ENCODE measurements around the gene TK1.
"Not testable (repeated sequence)": the region's sequence is repeated elsewhere in the genome, so short reads cannot be mapped to it uniquely, and the experiment has no call there.

The TK1 gene

DNA sequence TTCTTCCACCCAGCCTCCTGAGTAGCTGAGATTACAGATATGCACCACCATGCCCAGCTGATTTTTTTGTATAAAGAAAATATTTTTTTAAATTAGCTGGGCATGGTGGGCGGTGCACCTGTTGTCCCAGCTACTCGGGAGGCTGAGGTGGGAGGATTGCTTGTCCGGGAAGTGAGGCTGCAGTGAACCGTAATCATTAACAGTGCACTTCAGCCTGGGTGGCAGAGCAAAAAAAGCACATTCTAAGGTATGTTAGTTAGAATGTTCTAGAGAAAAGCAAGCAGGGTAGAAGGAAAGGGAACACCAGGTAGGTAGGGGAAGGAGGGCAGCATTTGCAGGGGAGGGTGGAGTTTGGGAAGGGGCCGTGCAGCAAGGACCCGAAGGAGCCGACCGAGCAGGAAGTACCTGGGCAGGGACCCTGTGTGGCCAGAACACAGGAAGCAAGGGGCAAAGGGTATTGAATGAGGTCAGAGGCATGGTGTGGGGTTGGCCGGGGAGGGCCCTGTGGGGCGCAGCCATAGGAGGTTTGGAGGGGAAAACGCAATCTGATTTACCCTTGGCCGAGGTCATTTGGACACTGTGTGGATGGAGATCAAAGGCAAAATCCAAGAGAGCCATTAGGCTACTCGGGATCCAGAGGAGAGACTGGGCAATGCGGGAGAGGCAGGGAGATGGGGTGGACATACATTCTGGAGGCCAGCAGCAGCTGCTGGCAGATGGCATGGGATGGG, 38.4 kb downstream of the TK1 start:
- DNase-seq (ENCODE audit: low read depth), result no peak

DNA sequence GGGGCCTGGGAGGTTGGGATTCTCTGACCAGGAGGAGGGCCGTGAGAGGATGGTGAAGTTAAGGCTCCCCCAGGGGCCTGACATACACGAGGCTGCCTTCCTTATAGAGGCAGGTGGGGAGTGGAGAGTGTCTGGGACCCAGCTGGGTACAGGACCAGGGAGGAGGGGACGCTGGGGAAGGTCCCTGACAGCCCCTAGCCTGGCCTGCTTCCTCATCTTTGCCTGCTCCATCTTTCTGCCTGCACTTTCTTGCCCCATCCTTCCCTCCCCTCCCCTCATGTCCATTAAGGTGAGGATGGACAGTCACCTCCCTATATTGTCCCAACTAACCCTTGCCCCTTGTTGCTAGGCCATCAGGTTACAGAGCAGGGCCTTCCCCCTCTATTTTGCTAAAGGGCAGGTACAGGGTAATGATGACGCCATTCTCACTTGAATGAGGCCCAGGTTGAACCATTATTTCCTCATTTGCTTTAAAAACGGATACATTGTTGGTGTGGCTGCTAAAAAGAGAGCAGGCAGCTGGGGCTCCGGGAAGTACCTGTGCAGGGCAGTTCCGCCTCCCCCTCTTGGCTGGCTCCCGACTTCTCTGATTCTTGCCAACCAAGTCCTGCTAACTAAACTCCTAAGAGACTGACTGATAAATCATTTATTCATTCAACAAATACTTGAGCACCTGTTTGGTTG, 39.4 kb downstream of the TK1 start:
- DNase-seq (ENCODE audit: low read depth), result no peak

DNA sequence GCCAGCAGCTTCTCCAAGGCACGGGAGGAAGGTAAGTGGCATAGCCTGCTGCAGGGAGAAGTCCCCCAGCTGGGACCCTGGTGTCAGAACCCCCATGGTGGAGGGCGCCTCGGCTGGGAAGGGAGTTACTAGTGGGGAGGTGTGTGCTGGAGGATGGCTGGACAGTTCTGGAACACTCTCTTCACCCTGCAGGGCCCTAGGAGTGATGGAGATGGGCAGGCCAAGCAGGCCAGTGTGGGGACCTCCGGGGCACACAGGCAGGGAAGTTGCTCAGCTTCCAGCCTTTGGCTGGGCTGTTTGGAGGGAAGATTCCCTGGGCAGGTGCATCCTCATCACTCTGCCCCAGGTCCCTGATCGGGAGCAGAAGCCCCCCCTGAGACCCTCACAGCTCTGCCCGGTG, 40.0 kb downstream of the TK1 start:
- DNase-seq (ENCODE audit: low read depth), result no peak

DNA sequence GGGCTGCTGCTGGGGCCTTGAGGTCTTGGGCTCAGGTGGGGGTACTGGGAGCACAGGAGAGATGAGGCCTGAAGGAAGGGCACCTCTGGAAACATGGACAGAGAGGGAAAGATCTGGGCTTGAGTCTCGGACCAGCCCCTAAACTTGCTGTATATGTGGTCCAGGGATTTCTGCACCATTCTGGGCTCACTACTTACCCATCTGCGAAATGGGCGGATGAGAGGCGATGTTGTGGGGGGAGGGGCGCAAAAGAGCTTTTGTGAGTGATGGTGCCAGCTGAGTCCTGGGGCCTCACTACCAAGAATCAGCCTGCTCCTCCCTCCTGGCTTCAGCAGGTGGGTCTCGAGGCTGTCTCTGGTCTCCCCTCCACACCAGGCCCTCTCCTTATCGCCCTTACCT, 40.4 kb downstream of the TK1 start:
- DNase-seq (ENCODE audit: low read depth), result no peak

DNA sequence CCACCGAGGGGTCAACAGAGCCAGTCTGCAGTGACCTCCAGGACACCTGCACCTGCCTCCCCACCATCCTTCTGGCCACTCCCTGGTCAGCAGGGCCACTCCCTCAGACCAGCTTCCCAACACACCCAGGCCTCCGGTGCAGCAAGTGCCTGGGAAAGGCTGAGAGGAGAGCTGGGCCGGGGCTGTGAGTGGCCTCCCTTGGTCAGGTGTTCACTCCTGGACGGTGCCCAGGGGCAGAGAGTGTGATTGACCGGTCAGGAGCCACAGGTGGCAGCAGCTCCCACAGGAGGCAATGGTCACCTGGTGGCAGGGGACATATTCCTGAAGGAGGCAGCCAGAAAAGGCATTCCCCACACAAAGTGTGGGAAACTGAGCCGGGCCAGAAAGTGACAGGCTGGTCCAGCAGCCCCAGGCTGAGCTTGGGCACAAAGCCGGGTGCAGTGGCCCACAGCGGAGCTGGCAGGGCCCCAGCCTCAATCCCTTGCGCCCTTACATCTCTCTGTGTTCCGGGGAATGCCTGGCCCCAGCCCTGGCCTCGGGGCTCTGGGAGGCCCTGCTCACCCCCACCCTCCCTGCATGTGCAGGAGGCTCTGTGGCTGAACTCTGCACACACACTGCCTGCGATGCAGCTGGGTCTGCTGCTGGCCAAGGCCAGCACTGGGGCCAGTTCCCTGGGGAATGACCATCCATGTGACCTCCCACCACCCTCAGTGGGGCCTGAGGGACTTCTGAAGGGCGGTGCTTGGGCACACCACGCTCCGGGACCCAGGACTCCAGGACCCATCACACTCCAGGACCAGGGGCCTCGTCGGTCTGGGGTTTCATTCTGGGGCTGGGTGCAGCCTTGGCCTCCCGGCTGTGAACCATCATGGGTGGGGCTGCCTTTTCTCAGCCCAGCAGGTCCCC, 41.9 kb downstream of the TK1 start:
- no peak for DNase-seq (ENCODE audit: low read depth)

DNA sequence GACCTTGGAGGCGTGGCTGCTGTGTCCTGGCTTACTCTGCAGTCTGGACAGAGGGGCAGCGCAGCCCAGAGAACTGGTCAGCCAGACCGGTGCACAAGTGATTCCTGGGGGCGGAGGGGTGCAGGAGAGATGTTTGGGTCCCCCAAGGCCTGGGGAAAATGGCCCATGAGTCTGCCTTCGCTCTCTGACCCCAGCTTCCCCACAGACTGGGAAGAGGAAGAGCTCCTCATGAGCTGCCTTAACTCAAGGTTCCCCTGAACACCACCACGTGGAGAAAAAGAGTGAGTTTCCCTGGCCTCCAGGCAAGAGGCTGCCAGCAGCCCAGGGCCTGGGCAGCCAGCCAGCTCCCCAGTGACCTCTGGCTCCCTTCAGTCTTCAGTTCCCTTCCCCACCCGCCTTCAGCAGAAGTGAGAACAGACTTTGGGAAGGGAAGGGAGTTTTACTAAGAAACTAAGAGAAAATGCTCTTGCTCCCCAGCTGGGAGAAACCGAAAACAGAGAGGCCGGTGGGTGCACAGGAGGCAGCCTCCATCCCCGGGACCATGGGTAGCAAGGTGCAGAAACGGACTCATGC, 42.6 kb downstream of the TK1 start:
- DNase-seq (ENCODE audit: low read depth), result no peak

DNA sequence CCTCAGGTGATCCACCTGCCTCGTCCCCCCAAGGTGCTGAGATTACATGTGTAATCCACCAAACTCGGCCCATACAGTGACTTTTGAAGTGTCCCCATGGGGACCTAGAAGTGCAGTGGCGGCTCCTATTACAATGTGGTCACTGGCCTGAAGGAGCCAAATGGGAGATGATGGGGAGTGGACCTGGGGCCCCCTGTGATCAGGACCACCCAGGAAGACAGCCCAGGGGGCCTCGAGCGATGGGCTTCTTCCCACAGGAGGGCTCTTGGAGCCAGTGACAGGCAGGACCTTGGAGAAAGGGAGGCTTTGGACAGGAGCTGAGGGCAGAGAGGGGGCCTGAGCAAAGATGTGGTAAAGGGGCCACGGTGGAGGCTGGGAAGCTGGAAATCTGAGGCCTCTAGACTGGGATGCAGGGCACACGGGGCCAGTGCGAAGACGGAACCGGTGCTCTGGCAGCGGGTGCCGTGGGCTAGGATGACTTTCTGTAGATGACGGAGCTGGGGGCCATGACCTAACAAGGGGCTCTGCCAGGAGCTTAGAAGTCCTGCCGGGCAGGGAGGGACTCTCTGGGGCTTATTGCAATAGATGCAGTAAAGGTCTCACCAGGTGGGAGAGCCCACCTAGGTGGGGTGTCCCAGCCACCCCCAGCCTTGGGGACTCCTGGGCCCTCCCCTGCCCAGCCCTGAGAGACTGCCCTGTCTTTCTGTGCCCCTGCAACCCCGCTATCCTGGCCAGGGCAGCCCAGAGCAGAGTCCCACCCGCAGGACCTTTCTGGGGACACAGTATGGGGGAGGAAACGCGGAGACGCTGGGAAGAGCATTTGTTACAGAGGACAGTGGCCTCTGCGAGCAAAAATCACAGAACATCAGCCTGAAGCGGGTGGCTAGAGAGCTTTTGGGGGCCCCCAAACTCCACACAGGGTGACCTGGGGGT, 43.4 kb downstream of the TK1 start:
- no peak for DNase-seq (ENCODE audit: low read depth)

DNA sequence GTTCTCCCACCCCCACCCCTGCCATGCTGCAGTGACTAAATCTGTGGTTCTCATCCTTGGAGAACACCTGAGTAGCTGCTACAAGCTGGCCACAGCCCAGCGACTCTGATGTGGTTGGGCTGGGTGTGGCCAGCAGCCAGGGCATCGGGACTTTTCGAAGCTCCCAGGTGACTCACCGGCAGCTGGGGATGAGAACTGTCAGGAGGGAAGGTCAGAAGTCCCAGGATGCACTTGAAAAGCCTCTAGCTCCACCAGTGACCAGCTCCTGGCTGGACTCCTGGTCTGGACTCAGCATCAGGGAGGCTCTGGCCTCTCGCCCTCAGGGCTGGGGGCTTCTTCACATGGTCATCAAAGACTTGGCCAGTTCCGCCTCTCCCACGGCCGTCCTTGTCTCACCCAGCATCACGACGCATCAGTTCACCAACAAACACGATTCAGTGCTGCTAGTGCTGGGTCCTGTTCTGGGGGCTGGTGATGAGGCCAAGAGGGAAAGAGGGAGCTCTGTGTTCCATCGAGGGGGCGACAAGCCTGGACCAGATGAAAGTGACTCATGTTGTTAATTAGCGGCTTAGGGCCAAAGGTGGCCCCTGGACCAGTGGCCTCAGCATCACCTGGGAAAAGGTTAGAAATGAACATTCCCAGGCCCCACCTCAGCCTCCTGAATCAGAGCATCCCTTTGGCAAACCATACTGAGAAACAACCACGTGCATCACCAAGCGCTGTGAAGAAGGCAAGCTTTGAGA, 44.6 kb downstream of the TK1 start:
- no peak for DNase-seq (ENCODE audit: low read depth)

DNA sequence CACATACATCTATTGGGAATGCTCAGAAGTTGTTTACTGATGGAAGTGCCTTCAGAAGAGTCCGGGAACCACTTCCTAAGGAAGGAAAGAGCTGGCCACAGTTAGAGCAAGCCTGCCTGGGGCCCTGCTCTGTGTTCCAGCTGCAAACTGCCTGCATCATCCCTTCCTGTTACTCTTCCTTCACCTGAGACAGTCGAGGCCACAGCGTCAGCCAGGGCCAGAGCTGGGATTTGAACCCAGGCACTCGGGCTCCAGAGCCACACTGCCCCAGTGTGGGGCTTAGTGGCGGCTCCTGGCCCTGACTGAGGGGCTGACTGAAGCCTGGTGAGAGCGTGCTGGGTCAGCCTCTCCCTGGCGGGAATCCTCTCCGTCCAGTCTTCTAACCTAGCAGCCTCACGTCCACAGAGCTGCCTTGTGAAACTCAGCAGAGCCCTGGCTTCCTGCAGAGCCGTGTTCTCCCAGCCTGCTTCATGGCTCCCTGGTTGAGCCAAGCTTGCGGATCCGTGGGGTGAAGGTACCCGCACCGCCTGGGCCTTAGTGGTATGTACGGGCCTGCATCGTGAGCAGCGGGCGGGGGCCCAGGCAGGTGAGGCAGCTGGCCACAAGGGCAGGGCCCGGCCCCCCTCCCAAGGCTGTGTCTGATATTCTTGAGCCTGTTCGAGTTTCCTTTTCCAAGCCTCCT, 45.3 kb downstream of the TK1 start:
- DNase-seq (ENCODE audit: low read depth), result no peak

DNA sequence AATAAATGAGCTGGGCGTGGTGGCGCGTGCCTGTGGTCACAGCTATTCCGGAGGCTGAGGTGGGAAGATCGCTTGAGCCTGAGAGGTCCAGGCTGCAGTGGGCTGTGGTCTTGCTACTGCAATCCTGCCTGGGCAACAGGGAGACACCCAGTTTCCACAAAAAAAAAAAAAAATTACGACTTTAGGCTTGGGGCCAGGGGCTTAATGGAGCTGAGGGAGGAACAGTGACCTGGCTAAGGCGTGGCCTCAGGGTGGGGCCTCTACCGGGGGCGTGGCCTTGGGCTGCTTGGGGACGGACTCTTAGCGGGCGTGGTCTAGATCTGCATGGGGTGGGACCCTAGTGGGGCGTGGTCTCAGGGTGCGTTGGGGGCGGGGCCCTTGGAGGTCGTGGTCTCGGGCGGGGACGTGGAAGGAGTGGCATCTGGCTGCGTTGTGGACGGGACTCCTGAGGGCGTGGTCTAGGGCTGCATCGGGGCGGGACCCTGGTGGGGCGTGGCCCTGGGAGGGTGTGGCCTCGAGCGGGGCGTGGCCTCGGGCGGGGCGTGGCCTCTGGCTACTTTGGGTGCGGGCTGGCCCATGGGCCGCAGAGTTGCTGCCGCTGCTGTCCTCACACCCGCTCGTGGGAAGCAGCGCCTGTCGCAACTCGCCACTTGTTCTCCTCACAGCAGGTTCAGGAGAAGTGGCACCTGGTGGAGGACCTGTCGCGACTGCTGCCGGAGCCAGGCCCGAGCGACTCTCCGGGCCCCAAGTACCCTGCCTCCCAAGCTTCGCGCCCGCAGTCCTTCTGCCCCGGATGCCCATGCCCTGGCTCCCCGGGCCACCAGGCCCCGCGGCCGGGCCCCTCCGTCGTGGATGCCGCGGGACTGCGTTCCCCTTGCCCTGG, 46.4 kb downstream of the TK1 start:
- peak; percentile 92 for DNase-seq (ENCODE audit: low read depth)

DNA sequence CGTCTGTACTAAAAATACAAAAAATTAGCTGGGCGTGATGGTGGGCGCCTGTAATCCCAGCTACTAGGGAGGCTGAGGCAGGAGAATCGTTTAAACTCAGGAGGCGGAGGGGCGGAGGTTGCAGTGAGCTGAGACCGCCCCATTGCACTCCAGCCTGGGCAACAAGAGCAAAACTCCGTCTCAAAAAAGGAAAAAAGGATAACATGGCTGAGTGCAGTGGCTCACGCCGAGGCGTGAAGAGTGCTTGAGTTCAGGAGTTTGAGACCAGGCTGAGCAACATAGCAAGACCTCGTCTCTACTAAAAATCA, 47.0 kb downstream of the TK1 start:
- not testable (repeated sequence) for DNase-seq (ENCODE audit: low read depth)

DNA sequence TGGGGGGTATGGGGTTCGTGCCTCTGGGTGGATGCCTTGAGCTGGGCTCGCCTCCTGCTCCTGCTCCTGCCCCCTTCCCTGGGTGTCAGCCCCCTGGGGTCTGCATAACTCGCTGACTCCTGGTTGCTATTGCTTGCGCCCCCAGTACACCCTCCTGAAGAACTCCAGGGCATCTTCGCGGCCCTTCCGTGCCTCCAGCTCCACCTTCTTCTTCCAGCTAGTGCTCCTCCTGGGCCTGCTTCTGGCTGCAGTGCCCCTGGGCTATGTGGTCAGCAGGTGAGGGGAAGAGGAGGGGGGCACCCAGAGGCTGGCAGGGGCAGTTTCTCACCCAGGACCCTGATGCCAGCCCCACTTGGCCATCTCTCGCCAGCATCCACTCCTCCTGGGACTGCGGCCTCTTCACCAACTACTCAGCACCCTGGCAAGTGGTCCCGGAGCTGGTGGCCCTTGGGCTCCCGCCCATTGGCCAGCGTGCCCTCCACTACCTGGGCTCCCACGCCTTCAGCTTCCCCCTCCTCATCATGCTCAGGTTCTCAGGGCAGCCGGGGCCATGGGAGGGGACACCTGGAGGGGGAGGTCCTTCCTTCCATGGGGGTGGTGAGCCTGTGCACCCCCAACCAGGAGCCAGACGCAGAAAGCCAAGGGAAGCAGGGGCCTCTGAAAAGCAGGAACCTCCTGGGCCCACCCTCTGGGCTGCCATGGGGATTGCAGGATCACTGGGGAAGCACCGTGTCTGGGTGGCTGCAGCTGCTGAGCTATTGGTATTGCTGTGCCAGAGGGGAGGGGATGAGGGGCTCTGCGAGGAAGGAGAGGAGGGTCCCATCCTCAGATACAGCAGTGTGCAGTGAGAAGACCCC, 48.4 kb downstream of the TK1 start:
- no peak for DNase-seq (ENCODE audit: low read depth)

DNA sequence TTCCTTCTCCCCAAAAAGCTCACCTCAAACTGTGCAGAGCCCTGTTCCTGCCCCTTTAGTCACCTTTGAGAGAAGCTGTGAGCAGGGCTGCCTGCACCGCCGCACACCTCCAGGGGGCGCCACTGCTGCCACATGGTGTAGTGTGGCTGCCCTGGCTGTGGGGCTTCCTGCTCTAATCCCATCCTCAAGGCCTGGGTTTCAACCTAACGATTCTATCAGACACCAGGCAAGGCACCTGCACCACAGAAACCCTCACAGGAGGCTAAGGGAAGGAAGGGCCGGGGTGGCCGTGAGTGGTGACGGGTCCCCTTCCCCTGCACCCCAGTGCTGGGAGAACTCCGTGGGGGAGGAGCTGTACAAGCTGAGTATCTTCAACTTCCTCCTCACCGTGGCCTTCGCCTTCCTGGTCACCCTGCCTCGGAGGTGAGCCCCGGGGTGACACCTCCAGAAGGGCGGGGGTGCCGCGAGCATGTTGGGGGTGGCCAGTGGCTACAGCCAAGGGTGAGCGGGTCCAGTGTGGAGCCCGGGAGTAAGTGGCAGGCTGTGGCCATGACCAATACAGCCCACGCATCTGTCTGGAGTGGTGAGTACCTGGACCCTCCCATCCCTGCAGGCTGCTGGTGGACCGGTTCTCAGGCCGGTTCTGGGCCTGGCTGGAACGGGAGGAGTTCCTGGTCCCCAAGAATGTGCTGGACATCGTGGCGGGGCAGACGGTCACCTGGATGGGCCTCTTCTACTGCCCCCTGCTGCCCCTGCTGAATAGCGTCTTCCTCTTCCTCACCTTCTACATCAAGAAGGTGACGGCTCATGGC, 49.3 kb downstream of the TK1 start:
- no peak for DNase-seq (ENCODE audit: low read depth)

DNA sequence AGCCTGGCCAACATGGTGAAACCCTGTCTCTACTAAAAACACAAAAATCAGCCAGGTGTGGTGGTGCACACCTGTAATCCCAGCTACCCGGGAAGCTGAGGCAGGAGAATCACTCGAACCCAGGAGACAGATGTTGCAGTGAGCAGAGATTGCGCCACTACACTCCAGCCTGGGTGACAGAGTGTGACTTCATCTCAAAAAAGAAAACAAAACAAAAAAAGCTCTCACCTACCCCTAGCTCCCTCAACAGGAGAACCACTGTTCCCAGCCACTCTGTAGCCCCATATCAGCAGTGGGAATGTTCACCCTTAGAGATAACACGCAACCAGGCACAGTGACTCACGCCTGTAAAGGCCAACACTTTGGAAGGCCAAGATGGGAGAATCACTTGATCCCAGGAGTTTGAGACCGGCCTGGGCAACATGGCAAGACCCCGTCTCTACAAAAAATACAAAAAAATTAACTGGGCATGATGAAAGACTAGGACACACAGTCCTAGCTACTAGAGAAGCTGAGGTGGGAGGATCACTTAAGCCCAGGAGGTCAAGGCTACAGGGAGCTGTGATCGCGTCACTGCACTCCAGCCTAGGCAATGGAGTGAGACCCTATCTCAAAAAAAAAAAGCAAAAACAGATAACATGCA, 50.9 kb downstream of the TK1 start:
- no peak for DNase-seq (ENCODE audit: low read depth)

DNA sequence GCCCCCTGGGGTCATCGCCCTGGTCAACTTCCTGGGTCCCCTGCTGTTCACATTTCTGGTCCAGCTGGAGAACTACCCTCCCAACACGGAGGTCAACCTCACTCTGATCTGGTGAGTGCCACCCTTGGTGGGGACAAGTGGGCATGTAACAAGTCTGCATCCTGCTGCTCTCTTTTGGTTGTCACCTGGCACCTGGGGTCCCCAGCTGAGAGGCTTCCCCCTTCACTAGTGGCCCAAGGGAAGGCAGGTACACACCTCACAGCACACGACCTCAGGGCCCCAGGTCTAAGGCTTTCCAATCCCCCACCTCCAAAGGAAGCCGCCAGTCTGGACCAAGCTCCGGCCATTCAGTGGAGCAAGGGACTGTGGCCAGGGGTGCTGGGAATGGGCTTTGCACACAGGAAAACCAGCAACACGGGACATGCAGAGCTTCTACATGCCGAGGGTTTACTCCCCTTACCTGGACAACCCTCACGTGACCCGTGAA, 51.9 kb downstream of the TK1 start:
- no peak for DNase-seq (ENCODE audit: low read depth)

DNA sequence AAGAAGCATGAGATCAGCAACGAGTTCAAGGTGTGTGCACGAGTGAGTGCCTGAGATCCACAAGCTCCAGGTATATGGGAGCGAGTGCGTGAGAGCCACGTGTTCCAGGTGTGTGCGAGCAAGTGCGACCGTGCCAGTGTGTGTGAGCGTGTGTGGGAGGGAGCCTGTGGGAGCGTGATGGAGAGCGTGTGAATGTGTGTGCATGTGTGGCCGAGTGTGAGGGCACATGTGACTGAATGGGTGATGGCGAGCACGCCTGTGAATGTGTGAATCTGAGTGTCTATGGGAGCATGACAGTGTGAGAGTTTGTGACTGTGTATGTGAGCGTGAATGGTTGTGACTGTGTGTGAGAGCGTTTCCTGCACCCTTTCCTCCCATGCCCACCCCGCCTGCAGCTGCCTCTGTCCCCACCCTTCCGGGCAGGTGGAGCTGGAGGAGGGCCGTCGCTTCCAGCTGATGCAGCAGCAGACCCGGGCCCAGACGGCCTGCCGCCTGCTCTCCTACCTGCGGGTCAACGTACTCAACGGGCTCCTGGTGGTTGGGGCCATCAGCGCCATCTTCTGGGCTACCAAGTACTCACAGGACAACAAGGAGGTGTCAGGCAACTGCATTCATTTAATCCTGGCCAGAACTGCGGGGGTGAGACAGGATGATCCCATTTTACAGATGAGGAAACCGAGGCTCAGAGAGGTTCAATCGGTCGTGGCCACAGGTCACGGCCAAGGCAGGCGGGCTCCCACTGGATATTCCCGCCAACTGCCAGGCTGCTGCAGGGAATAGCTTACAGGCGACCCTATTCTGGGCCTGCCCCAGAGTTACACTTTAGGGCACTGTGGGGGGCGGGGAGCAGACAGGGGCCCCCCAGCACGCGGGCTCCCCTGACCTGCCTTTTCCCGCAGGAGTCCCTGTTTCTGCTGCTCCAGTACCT, 52.6 kb downstream of the TK1 start:
- peak; percentile 63 for DNase-seq (ENCODE audit: low read depth)

Measured in activated T-cell treated with anti-CD3 and anti-CD28 coated beads for 24 hours (primary cell).